H1 (cell line): ENCODE results near the gene FOXJ2. TPM values are rescaled to one million over a fixed set of nuclear protein-coding genes. Genes with fewer than 3 reads are reported as not detected.

ENCODE experiments used
- CTCF ChIA-PET: fragments of 300-600 bp; sonication (Branson Sonifier 250); formaldehyde crosslinking; loops from one replicate; lab custom pipeline; 2021; ENCODE audit not compliant: partially characterized antibody; lab: Charles Lee
- POLR2A ChIA-PET: fragments of 300-600 bp; sonication (Branson Sonifier 250); formaldehyde crosslinking; loops from one replicate; lab custom pipeline; 2021; ENCODE audit warnings: inconsistent platforms; ENCODE audit not compliant: partially characterized antibody; lab: Charles Lee
- DNase-seq, 2 experiments: peaks; one replicate each; pipeline versions ENCODE4 v3.0.0 to v3.0.0-alpha.2; 2010 to 2022; ENCODE audit warnings: low spot score in 2 of 2, low read depth in 1 of 2, mixed read lengths in 1 of 2
- FAIRE-seq: peaks from 2 replicates; lab custom pipeline; 2011; peaks lifted over from hg19 to GRCh38; lab: Jason Lieb, UNC
- H2AFZ ChIP-seq: 2 replicates; pipeline ENCODE4 v1.8.1; 2012; ENCODE audit warnings: low read length, inconsistent platforms
- H2AK5ac ChIP-seq: 2 replicates; pipeline ENCODE4 v1.6.1; 2013; ENCODE audit warnings: low read depth, low read length
- H2BK120ac ChIP-seq: replicated peaks from 2 replicates; pipeline ENCODE3; 2013; ENCODE audit warnings: low read depth, low read length, inconsistent platforms
- H2BK12ac ChIP-seq: 2 replicates; pipeline ENCODE4 v1.6.1; 2013; ENCODE audit warnings: low read depth, low read length
- H2BK15ac ChIP-seq: 2 replicates; pipeline ENCODE4 v1.6.1; 2013; ENCODE audit warnings: low read length
- H2BK20ac ChIP-seq: 2 replicates; pipeline ENCODE4 v1.6.1; 2013; ENCODE audit warnings: low read length
- H2BK5ac ChIP-seq: 2 replicates; pipeline ENCODE4 v1.6.1; 2013; ENCODE audit warnings: low read depth, low read length
- H3K14ac ChIP-seq: 2 replicates; pipeline ENCODE4 v1.6.1; 2013; ENCODE audit warnings: inconsistent platforms; ENCODE audit not compliant: insufficient read length
- H3K18ac ChIP-seq: 2 replicates; pipeline ENCODE4 v1.6.1; 2013; ENCODE audit warnings: low read length; ENCODE audit errors: extremely low read depth
- H3K23ac ChIP-seq: 2 replicates; pipeline ENCODE4 v1.6.1; 2013; ENCODE audit warnings: inconsistent platforms; ENCODE audit not compliant: insufficient read length
- H3K23me2 ChIP-seq: 2 replicates; pipeline ENCODE4 v1.6.1; 2013; ENCODE audit warnings: low read depth, low read length
- H3K27ac ChIP-seq: 2 replicates; pipeline ENCODE4 v1.6.1; 2011; ENCODE audit warnings: low read depth, low read length, inconsistent platforms
- H3K27me3 ChIP-seq, 4 experiments: replicated peaks in 1 of 4; 1 replicate in 1 of 4; 2 replicates in 3 of 4; pipeline versions ENCODE4 v1.6.1 to v1.8.1; 2011 to 2013; ENCODE audit warnings: low read length in 3 of 4, mild to moderate bottlenecking in 3 of 4, inconsistent platforms in 2 of 4, mixed read lengths in 2 of 4, moderate library complexity in 1 of 4; ENCODE audit not compliant: control insufficient read depth in 3 of 4, insufficient read depth in 3 of 4; ENCODE audit errors: extremely low read depth in 1 of 4
- H3K36me3 ChIP-seq, 4 experiments: 2 replicates each; pipeline versions ENCODE4 v1.6.1 to v1.8.1; 2011 to 2013; ENCODE audit warnings: mild to moderate bottlenecking in 4 of 4, low read length in 3 of 4, moderate library complexity in 2 of 4, control low read depth in 1 of 4, inconsistent platforms in 1 of 4; ENCODE audit not compliant: insufficient read depth in 4 of 4, control insufficient read depth in 2 of 4
- H3K4ac ChIP-seq: replicated peaks from 2 replicates; pipeline ENCODE3; 2013; ENCODE audit warnings: low read length, low read depth, mixed read lengths, inconsistent platforms; ENCODE audit not compliant: insufficient read length
- H3K4me1 ChIP-seq, 4 experiments: replicated peaks in 1 of 4; 1 replicate in 1 of 4; 2 replicates in 3 of 4; pipeline versions ENCODE4 v1.6.1 to v1.8.1; 2011 to 2013; ENCODE audit warnings: low read length in 3 of 4, inconsistent platforms in 2 of 4, mixed read lengths in 1 of 4; ENCODE audit not compliant: insufficient read depth in 4 of 4, control insufficient read depth in 3 of 4
- H3K4me2 ChIP-seq, 2 experiments: 2 replicates each; pipeline versions ENCODE4 v1.6.1 to v1.8.1; 2011 to 2013; ENCODE audit warnings: low read depth in 2 of 2, low read length in 2 of 2, control low read depth in 1 of 2, inconsistent platforms in 1 of 2, mild to moderate bottlenecking in 1 of 2; ENCODE audit not compliant: insufficient read depth in 1 of 2
- H3K4me3 ChIP-seq, 4 experiments: fragments of 200-600, 300-600 bp in 1 of 4; sonication (generic), shearing (Covaris generic), sonication (Bioruptor Twin) in 1 of 4; 2 replicates each; pipeline versions ENCODE4 v1.5.1 to v1.8.1; 2011 to 2016; ENCODE audit warnings: low read length in 4 of 4, low read depth in 3 of 4, control low read depth in 2 of 4, inconsistent platforms in 2 of 4, mild to moderate bottlenecking in 2 of 4, mixed read lengths in 1 of 4, moderate library complexity in 1 of 4; ENCODE audit not compliant: insufficient read depth in 2 of 4; ENCODE audit errors: extremely low read depth in 1 of 4
- H3K56ac ChIP-seq: replicated peaks from 2 replicates; pipeline ENCODE3; 2013; ENCODE audit warnings: low read depth, mild to moderate bottlenecking, mixed read lengths, low read length, inconsistent platforms; ENCODE audit not compliant: insufficient read length
- H3K79me1 ChIP-seq: 2 replicates; pipeline ENCODE4 v1.6.1; 2013; ENCODE audit warnings: low read depth, low read length, control low read depth
- H3K79me2 ChIP-seq, 2 experiments: 2 replicates each; pipeline versions ENCODE4 v1.6.1 to v1.8.1; 2012 to 2013; ENCODE audit warnings: low read length in 2 of 2, mild to moderate bottlenecking in 2 of 2, inconsistent platforms in 1 of 2; ENCODE audit not compliant: insufficient read depth in 2 of 2, control insufficient read depth in 1 of 2
- H3K9ac ChIP-seq, 4 experiments: replicated peaks in 1 of 4; 1 replicate in 1 of 4; 2 replicates in 3 of 4; pipeline versions ENCODE4 v1.6.1 to v1.8.1; 2011 to 2013; ENCODE audit warnings: low read depth in 3 of 4, low read length in 3 of 4, control low read depth in 2 of 4, mild to moderate bottlenecking in 2 of 4, moderate library complexity in 2 of 4, inconsistent platforms in 1 of 4; ENCODE audit errors: extremely low read depth in 1 of 4
- H3K9me3 ChIP-seq, 2 experiments: 2 replicates each; pipeline versions ENCODE4 v1.6.1 to v1.8.1; 2012 to 2013; ENCODE audit warnings: mild to moderate bottlenecking in 2 of 2, moderate library complexity in 2 of 2, control low read depth in 1 of 2, inconsistent platforms in 1 of 2, low read depth in 1 of 2, low read length in 1 of 2, mixed read lengths in 1 of 2; ENCODE audit not compliant: insufficient read depth in 2 of 2
- H4K20me1 ChIP-seq, 2 experiments: replicated peaks in 1 of 2; 2 replicates each; pipeline versions ENCODE3 to v1.8.1; 2011 to 2013; ENCODE audit warnings: inconsistent platforms in 2 of 2, low read length in 2 of 2, mild to moderate bottlenecking in 1 of 2; ENCODE audit not compliant: insufficient read depth in 2 of 2, control insufficient read depth in 1 of 2
- H4K5ac ChIP-seq: 2 replicates; pipeline ENCODE4 v1.6.1; 2013; ENCODE audit warnings: low read length, low read depth, mixed read lengths, inconsistent platforms; ENCODE audit not compliant: insufficient read length
- H4K8ac ChIP-seq: 2 replicates; pipeline ENCODE4 v1.8.0; 2013; ENCODE audit warnings: mild to moderate bottlenecking, moderate library complexity, low read length, inconsistent platforms; ENCODE audit not compliant: insufficient read depth; ENCODE audit errors: extremely low read depth
- H4K91ac ChIP-seq: replicated peaks from 2 replicates; pipeline ENCODE3; 2013; ENCODE audit warnings: low read length, mixed read lengths, inconsistent platforms; ENCODE audit not compliant: insufficient read length
- CHD1 ChIP-seq: IDR thresholded peaks from 2 replicates; pipeline ENCODE4 v1.6.1; 2012; ENCODE audit warnings: low read depth, low read length, improper control_type of control experiment
- CTBP2 ChIP-seq: IDR thresholded peaks from 2 replicates; pipeline ENCODE4 v1.7.0; 2011; ENCODE audit warnings: borderline replicate concordance, mild to moderate bottlenecking, moderate library complexity, mixed read lengths, low read length; ENCODE audit not compliant: insufficient read depth, insufficient read length
- FOSL1 ChIP-seq: IDR thresholded peaks from 2 replicates; pipeline ENCODE4 v1.6.1; 2011; ENCODE audit warnings: mild to moderate bottlenecking, low read depth, low read length, moderate library complexity; ENCODE audit not compliant: insufficient read depth
- JUN ChIP-seq: IDR thresholded peaks from 2 replicates; pipeline ENCODE4 v1.6.1; 2011; ENCODE audit warnings: low read depth, mild to moderate bottlenecking, improper control_type of control experiment, low read length
- KDM4A ChIP-seq: IDR thresholded peaks from one replicate; pipeline ENCODE4 v1.7.1; 2012; ENCODE audit warnings: low read depth, mild to moderate bottlenecking, moderate library complexity, low read length, inconsistent platforms; ENCODE audit not compliant: severe bottlenecking
- MAFK ChIP-seq: IDR thresholded peaks from 2 replicates; pipeline ENCODE4 v1.6.1; 2012; ENCODE audit warnings: low read depth, mild to moderate bottlenecking, improper control_type of control experiment, low read length
- RNF2 ChIP-seq: fragments of 200-900, 300-1000 bp; sonication (generic); IDR thresholded peaks from 2 replicates; pipeline ENCODE4 v1.7.1; 2016; ENCODE audit warnings: borderline replicate concordance, low read depth, mild to moderate bottlenecking, antibody characterized with exemption, low read length; ENCODE audit not compliant: poor library complexity, severe bottlenecking; ENCODE audit errors: missing control alignments
- SIX5 ChIP-seq: IDR thresholded peaks from 2 replicates; pipeline ENCODE4 v1.6.1; 2011; ENCODE audit warnings: mild to moderate bottlenecking, low read depth, low read length
- SP1 ChIP-seq: IDR thresholded peaks from 2 replicates; pipeline ENCODE4 v1.6.1; 2011; ENCODE audit warnings: low read depth, low read length
- TEAD4 ChIP-seq: IDR thresholded peaks from 2 replicates; pipeline ENCODE4 v1.6.1; 2012; ENCODE audit warnings: low read depth, low read length, inconsistent platforms, mixed read lengths
- YY1 ChIP-seq: IDR thresholded peaks from 2 replicates; pipeline ENCODE4 v1.6.1; 2011; ENCODE audit warnings: low read depth, mild to moderate bottlenecking, low read length
- ZNF274 ChIP-seq: IDR thresholded peaks from 2 replicates; pipeline ENCODE4 v1.7.0; 2012; ENCODE audit warnings: low read length, borderline replicate concordance; ENCODE audit errors: extremely low read depth
- WGBS, 2 experiments: shearing (Covaris generic) in 1 of 2; methylation state at CpG; one replicate each; pipeline versions ENCODE4 v1.1.6 to v1.1.7; 2013 to 2015; ENCODE audit warnings: low lambda C conversion rate in 2 of 2, mixed read lengths in 2 of 2, inconsistent platforms in 1 of 2, low coverage in 1 of 2, missing lambda C conversion rate in 1 of 2; ENCODE audit not compliant: insufficient replicate concordance in 2 of 2, insufficient coverage in 1 of 2, insufficient read length in 1 of 2; ENCODE audit errors: extremely low coverage in 1 of 2, missing lambda C conversion rate in 1 of 2; 5-methylcytosine and 5-hydroxymethylcytosine counted together
- polyA plus RNA-seq, 7 experiments: library from polyadenylated mRNA; depleted of rRNA in 3 of 7; stranded (reverse) in 5 of 7; unstranded in 2 of 7; fragments of >200 nt in 5 of 7; fragments of 200-250 nt in 2 of 7; gene quantifications; 1 replicate in 5 of 7; 2 replicates in 1 of 7; 4 replicates in 1 of 7; pipeline versions ENCODE4 v1.2.1 to v1.2.3, GENCODE V29; 2011 to 2013; ENCODE audit warnings: missing spikeins in 2 of 7, mixed read lengths in 2 of 7
- total RNA-seq: library from RNA; stranded (reverse); fragmentation: NEBNext Ultra II Directional; extraction: Animal tissue kit (Norgen Biotek cat#: 25700); gene quantifications from 2 replicates; pipeline ENCODE4 v1.2.1, GENCODE V29; 2021
- TF ChIP-seq, protein P1 (sequence below): IDR thresholded peaks from 2 replicates; pipeline ENCODE4 v1.6.1; 2011; ENCODE audit warnings: low read depth, mild to moderate bottlenecking, low read length; ENCODE audit not compliant: insufficient read depth

Gene FOXJ2
- total and polyA plus RNA-seq, 2 of the 8 experiments (the other 6 are each of a cell fraction or from before 2014, with no cell fraction given): 4.2 to 9.3 TPM

DNA sequence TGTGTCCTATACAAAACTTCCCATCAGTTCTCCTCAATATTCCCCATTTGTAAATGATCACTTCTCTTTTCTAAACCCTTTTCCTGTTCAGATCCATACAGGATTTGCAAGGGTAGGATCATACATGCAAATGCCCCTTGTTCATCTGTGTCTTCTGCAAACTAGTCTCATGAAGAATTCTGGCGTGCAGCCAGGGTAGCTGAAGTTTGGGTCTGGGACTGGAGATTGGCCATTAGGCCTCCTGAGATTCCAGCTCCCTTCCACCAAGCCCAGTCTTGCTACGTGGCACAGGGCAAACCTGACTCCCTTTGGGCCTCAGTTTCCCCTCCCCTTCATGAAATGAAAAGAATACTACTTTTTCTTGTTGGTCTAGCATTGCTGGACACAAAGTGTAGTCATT, 22.3 kb downstream of the FOXJ2 start:
- H4K91ac ChIP-seq: no peak overlapping the region
- POLR2A ChIA-PET: no interaction called here
- CTCF ChIA-PET: interaction anchor here (1.0 to 5.9 kb wide), 2 partner anchors 10 to 23 kb away, joined by 3 to 27 read pairs; no protein-coding TSS in a partner anchor
- TF ChIP-seq KDM4A (no peak), JUN (no peak), RNF2 (no peak), ZNF274 (no peak), MAFK (no peak), FOSL1 (no peak), YY1 (no peak), CHD1 (no peak), CTBP2 (no peak), SIX5 (no peak), TEAD4 (no peak), SP1 (no peak)
- TF ChIP-seq, protein P1, sequence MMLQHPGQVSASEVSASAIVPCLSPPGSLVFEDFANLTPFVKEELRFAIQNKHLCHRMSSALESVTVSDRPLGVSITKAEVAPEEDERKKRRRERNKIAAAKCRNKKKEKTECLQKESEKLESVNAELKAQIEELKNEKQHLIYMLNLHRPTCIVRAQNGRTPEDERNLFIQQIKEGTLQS: no peak

More for the DNA sequence above, 22.3 kb downstream of the FOXJ2 start:
- H3K9me3 ChIP-seq: no peaks in the 10 kb centered on the region
- no peak overlapping the region for H3K9ac ChIP-seq
- no peak overlapping the region for H2BK20ac ChIP-seq
- no peaks in the 10 kb centered on the region for H4K20me1 ChIP-seq
- no peak overlapping the region for H3K4me3 ChIP-seq
- H3K4me1 ChIP-seq: no peaks in the 10 kb centered on the region
- H2AK5ac ChIP-seq: no peak overlapping the region
- H2AFZ ChIP-seq: no peak overlapping the region
- H3K36me3 ChIP-seq: peaks cover 0 to 6% (median 0%) of the 10 kb centered on the region in 4 experiments; a peak in 2 of 8 replicates
- no peak overlapping the region for H2BK5ac ChIP-seq
- no peak overlapping the region for H3K4me2 ChIP-seq
- 71% methylated on average over 2 of the region's 2 CpGs; no CpG with 5 or more reads in 1 of the 2 experiments for WGBS, 2 experiments
- H3K14ac ChIP-seq: no peak overlapping the region
- no peaks in the 10 kb centered on the region for H3K27me3 ChIP-seq
- H3K18ac ChIP-seq: no peak overlapping the region
- H3K4ac ChIP-seq: no peak overlapping the region
- H3K23ac ChIP-seq: no peak overlapping the region
- no peak overlapping the region for H2BK120ac ChIP-seq
- no peaks in the 10 kb centered on the region for H3K23me2 ChIP-seq
- DNase-seq: no peak
- H3K27ac ChIP-seq: no peak overlapping the region
- no peak overlapping the region for H4K8ac ChIP-seq
- no peaks in the 10 kb centered on the region for H3K79me1 ChIP-seq
- H3K79me2 ChIP-seq: no peaks in the 10 kb centered on the region
- no peak overlapping the region for H2BK12ac ChIP-seq
- no peak overlapping the region for H4K5ac ChIP-seq
- no peak for FAIRE-seq
- no peak overlapping the region for H2BK15ac ChIP-seq
- no peak overlapping the region for H3K56ac ChIP-seq
